Measurements from ENCODE around the gene TCF7L2.

The TCF7L2 gene

GRCh38 chr10:113207924-113208323 is 257.9 kb downstream of the TCF7L2 start:
- H3K9me3 Mint-ChIP-seq: peaks cover 19% of the 10 kb centered on the region
- no peaks in the 10 kb centered on the region for H3K4me1 Mint-ChIP-seq (ENCODE audit: low read depth)
- no peaks in the 10 kb centered on the region for H3K36me3 Mint-ChIP-seq (ENCODE audit: low read depth)
- H3K4me3 Mint-ChIP-seq: no peak overlapping the region
- peaks cover 2% of the 10 kb centered on the region for H3K27me3 Mint-ChIP-seq (ENCODE audit: low read depth)
- no peak overlapping the region for H3K27ac Mint-ChIP-seq
- DNase-seq (ENCODE audit: low spot score): no peak

- H3K27ac Mint-ChIP-seq: no peak overlapping the region
- H3K27me3 Mint-ChIP-seq (ENCODE audit: low read depth): peaks cover 10% of the 10 kb centered on the region
- no peak for DNase-seq (ENCODE audit: low spot score)
- H3K4me3 Mint-ChIP-seq: no peak overlapping the region
- no peaks in the 10 kb centered on the region for H3K4me1 Mint-ChIP-seq (ENCODE audit: low read depth)
- H3K9me3 Mint-ChIP-seq: peaks cover 5% of the 10 kb centered on the region
- no peaks in the 10 kb centered on the region for H3K36me3 Mint-ChIP-seq (ENCODE audit: low read depth)
Observed at GRCh38 chr10:113213035-113213434, 263.0 kb downstream of the TCF7L2 start.

- Mint-ChIP-seq H3K27ac (no peak overlapping the region), H3K4me3 (no peak overlapping the region), H3K36me3 (ENCODE audit: low read depth) (no peaks in the 10 kb centered on the region), H3K9me3 (no peaks in the 10 kb centered on the region), H3K27me3 (ENCODE audit: low read depth) (peaks cover 14% of the 10 kb centered on the region), H3K4me1 (ENCODE audit: low read depth) (no peaks in the 10 kb centered on the region)
- no peak for DNase-seq (ENCODE audit: low spot score)
Observed at GRCh38 chr10:113214331-113214730, 264.3 kb downstream of the TCF7L2 start.

- no peaks in the 10 kb centered on the region for H3K4me1 Mint-ChIP-seq (ENCODE audit: low read depth)
- no peak overlapping the region for H3K4me3 Mint-ChIP-seq
- H3K9me3 Mint-ChIP-seq: no peaks in the 10 kb centered on the region
- DNase-seq (ENCODE audit: low spot score): no peak
- no peaks in the 10 kb centered on the region for H3K36me3 Mint-ChIP-seq (ENCODE audit: low read depth)
- no peak overlapping the region for H3K27ac Mint-ChIP-seq
- H3K27me3 Mint-ChIP-seq (ENCODE audit: low read depth): peaks cover 14% of the 10 kb centered on the region
Observed at GRCh38 chr10:113216102-113216501, 266.1 kb downstream of the TCF7L2 start.

Data from T-helper 2 cell treated with Interferon-gamma antibody and Interleukin-4, amounts not matched to agents 5 μg/mL and 100 μg/mL, for 36 hours (primary cell).